NCI-H226 (cell line): ENCODE results near the gene GNPTAB.

Experiments
- DNase-seq: peaks from one replicate; pipeline ENCODE4 v3.0.0-alpha.2; 2015

GNPTAB gene

GRCh38 chr12:101802486-101802885, 28.3 kb downstream of the GNPTAB start:
- no peak for DNase-seq

- DNase-seq, result no peak
These were observed 31.0 kb downstream of the GNPTAB start for GRCh38 chr12:101799774-101800173.

DNA sequence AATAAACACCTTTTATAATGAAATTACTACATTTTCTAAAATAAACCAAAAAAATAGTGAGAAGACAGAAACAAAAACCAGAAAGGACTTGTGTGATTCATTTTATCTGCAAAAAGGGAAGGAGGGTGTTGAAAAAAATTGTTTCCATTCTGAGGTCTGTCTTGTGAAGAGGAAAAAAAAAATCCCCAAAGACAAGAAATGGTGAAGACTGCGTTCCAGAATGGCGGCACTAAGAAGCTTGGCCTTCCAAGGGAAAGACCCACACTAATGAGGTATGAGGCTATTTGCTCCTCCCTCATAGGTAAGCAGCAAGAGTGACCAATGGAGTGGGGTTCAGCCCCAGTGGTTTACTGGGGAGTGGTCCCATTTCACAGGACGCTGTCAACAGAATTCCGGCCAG, 35.0 kb downstream of the GNPTAB start:
- DNase-seq, result no peak

- DNase-seq, result no peak
These were observed 35.7 kb downstream of the GNPTAB start for GRCh38 chr12:101795013-101795412.

- peak; percentile 19 for DNase-seq
These were observed 36.2 kb downstream of the GNPTAB start for GRCh38 chr12:101794574-101794973.

- DNase-seq, result peak; percentile 75
These were observed 37.4 kb downstream of the GNPTAB start for GRCh38 chr12:101793401-101793800.

DNA sequence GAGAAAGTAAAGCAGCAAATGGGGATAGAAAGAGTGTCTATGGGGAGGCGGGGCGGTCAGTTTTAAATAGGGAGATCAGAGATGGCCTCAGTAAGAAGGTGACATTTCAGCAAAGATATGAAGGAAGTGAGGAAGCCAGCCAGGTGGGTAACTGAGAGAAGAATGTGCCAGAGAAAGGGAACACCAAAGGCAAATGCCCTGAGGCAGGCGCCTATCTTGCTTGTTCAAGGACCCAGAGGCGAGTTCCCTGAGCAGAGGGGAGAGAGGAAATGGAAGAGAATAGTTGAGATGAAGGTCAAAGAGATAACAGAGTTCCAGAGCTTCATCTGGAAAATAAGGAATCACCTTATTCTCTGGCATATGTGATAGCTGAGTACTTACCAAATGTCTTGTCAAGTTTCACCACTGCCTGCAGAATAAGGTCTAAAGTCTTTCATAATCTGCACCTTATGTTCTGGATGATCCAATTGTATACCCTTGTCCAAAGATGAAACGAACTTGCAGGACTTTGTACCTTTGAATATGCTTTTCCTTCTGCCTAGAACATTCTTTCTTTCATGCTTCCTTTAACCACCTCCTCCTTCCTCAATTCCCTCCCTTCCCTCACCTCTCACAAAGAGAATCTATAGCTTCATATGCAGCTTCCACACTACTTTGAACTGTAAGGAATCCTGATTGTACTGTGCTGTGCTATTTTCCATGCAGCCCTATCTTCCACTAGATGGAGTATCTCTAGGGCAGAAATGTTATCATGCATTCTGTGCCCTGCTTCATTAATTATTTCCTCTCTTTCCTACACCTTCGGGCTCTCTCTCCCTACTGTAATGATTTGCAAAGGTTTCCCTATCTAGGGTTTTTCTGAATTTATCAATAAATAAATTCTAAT, 38.5 kb downstream of the GNPTAB start:
- DNase-seq, result peak; percentile 31

- DNase-seq, result no peak
These were observed 41.6 kb downstream of the GNPTAB start for GRCh38 chr12:101789171-101789570.

DNA sequence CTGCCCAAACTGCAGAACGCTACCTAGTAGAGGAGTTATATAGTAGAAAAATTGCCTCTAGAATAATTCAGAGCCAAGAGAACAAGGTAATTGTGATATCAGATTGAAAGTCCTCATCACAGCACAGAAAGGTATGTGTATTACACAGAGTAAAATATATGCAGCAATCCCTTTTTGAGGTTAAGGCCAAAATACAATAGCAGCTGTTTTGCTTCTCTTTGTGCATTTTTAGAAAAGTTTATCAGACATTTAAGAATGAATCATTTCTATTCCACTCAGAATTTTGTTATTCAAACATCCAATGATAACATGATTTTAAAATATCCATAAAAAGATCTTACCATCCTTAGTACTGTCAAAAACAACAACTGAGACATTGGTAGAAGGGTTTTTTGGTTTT, 45.1 kb downstream of the GNPTAB start:
- no peak for DNase-seq

DNA sequence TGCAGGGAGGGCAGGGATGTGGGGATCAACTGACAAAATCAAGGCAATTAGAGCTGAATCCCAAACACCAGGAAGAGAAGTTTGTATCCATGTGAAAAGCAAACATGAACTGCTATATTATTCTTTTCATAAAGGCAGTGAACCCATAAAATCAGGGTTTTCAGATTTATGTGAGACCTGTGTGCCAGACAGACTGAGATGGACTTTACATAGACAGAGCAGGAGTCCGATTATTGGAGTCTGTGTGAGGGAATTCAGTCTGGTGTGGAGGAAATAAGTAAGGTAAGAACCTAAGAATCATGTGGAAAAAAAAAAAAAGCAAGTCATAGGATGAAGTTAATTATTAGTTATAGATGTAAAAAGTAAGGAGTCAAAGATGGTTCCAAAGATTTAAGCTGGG, 46.4 kb downstream of the GNPTAB start:
- no peak for DNase-seq

- DNase-seq, result no peak
These were observed 46.9 kb downstream of the GNPTAB start for GRCh38 chr12:101783838-101784237.

- no peak for DNase-seq
These were observed 47.6 kb downstream of the GNPTAB start for GRCh38 chr12:101783150-101783549.

DNA sequence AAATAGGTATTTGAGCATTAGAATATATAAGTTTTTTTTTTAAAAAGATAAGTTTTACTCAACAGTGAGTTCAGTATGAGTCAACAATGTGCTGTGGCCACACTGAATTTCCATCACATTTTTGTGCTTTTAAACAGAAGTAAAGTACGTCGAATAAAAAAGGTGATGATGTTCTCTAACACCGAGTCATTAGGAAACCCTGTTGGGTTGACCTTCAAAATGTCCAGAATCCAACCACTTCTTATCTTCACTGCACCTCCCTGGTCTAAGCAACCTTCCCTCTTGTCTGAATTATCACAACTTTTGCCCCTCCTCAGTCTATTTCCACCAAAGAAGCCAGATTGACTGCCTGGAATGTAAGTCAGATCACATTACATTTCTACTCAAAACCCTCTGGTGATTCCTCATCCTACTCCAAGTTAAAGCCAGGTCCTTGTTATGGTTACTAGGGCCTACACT, 48.5 kb downstream of the GNPTAB start:
- peak; percentile 70 for DNase-seq

GRCh38 chr12:101781834-101782233, 48.9 kb downstream of the GNPTAB start:
- DNase-seq, result peak; percentile 61

DNA sequence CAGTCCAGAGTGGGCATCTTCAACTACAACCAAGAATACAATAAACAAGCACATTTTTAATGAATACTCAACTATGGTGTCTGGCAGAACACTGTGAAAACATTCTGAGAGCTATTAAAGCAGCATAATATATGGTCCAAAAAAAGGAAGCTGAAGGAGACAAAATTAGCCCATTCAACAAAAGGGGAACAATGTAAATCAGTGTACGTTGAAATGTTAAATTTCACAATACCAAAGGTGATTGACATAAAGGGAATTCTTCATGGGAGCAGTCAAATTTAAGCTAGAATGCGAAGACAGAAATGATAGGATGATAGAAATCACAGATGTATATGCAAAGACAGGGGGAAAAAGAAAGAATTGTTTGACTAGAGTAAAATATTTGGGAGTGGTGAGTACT, 50.2 kb downstream of the GNPTAB start:
- no peak for DNase-seq

DNA sequence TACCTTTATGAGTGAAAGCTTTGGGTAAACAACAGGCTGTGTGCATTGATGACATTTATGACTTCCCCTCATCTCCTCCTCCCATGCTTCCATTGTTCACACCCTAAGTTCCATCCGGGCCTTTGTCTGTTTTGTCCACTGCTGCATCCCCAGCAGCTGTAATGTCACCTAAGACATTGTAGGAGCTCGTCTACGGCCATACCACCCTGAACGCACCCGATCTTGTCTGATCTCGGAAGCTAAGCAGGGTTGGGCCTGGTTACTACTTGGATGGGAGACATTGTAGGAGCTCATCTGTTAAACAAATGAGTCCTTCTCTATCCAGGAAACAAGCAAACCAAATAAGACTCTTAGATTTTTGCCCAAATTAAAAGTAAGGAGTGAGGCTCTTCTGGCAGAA, 51.1 kb downstream of the GNPTAB start:
- no peak for DNase-seq

DNA sequence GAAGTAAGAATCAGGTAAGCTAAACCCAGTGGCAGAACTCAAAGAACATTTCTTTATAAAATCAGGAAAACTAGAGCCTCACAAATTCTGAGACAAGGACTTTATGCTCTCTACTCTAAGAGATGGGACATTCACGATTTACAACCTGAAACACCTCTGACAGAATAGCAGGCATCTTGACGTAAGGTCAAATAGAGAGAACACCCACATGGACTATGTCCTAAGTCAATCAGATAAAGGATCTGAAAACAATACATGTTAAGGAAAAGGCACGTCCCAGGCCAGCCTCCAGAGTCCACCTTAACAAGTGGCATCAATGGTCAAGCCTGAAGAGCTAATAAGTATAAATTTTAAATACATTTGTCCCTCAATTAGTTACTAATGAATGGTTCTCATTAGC, 51.6 kb downstream of the GNPTAB start:
- no peak for DNase-seq

DNA sequence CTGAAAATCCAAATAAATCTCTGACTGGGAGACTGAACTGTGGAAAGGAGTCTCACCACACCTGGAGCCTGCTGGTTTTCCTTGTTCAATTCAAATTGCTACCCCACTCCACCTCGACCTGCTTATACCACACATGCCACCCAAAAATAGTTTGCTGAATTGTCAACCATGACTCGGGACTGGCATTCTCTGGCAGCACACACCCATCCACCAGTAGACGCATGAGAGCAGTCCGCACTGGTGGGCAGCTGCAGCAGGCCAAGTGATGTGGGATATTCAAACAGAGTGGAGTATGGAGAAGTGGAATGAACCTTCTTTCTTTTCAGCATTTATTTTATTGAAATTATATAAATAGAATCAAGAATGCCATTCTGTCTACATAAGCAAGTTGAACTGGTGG, 52.8 kb downstream of the GNPTAB start:
- no peak for DNase-seq

DNA sequence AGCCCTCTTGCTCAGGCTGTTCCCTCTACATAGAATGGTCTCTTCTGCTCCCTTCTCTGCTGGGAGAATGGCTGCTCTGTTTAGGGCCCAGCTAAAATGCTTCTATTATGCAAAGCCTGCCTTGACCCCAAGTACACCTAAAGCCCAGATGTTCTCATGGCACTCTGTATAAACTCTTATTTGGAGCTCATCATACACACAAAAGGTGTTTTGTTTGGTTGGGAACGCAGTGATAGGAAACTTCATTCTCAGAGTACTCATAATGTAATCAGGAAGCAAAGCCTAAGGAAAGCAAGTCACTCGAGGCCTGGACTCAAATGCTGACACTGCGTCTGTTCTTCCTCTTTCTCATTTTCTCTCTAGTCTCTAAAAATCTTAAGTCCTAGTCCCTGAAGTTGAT, 53.3 kb downstream of the GNPTAB start:
- DNase-seq, result no peak

- DNase-seq, result no peak
These were observed 54.9 kb downstream of the GNPTAB start for GRCh38 chr12:101775816-101776215.

DNA sequence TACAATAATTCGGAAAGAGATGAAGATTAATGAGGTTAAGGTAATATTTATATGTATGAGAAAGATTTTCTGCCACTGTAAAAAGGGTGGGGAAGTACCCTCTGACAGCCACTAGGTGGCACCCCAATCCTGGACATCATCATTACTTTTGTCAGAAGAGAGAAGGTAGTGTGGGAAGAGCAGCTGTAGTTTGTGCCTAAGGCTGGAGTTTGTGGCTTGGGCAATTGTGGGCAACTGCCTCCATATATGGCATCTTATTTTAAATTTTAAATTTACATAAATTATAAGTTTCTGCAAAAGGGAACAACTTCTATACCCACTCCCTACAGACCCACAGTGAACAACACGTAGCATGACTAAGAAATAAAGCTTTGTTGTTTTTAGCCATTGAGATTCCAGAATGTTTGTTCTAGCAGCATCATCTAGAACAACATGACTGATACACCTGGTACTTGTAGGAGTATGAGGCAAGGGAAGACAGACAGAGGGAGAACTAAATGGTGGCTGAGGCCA, 57.1 kb downstream of the GNPTAB start:
- DNase-seq, result peak; percentile 19

- DNase-seq, result no peak
These were observed 58.6 kb downstream of the GNPTAB start for GRCh38 chr12:101772012-101772775.

GRCh38 chr12:101769865-101770264, 60.9 kb downstream of the GNPTAB start:
- DNase-seq, result no peak

DNA sequence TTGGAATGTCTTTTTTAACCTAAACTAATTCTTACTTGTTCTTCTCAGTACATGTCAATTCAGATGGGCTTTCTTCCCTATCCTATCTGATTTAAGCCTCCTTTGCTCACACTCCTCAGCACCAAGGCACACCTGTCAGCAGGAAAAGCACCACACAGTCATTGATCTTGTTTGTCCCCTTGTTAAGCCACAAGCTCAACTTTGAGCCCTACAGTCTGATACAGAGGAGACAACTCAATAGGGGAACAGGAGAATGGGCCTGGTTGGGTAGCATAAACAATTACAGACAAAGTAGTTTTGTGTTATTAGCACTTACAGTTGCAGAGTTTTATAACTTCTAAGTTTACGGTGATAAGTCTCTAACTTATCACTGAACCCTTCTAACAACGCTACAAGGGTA, 62.0 kb downstream of the GNPTAB start:
- no peak for DNase-seq
